Liver (tissue), 3 donors: ENCODE data around the gene GPA33.
A peak's percentile ranks its signal among the peaks of the same experiment; 100 is the strongest.

Experiments used
- EGR1 ChIP-seq, 2 donors: IDR thresholded peaks; 2 replicates each; pipeline ENCODE4 v1.6.1; 2016 to 2018; ENCODE audit warnings: antibody characterized with exemption in 2 of 2, low read depth in 2 of 2
- GABPA ChIP-seq, 2 donors: IDR thresholded peaks in 1 of 2; conservative IDR thresholded peaks in 1 of 2; 2 replicates each; pipeline ENCODE4 v1.6.1; 2016; ENCODE audit warnings: antibody characterized with exemption in 2 of 2, mild to moderate bottlenecking in 1 of 2, moderate library complexity in 1 of 2
- JUND ChIP-seq, 2 donors: IDR thresholded peaks; 2 replicates each; pipeline ENCODE4 v1.6.1; 2016; ENCODE audit warnings: antibody characterized with exemption in 2 of 2
- NR2F2 ChIP-seq: IDR thresholded peaks from 2 replicates; pipeline ENCODE4 v1.6.1; 2016; ENCODE audit warnings: antibody characterized with exemption
- RAD21 ChIP-seq, 2 donors: IDR thresholded peaks; 2 replicates each; pipeline ENCODE4 v1.6.1; 2016; ENCODE audit warnings: antibody characterized with exemption in 2 of 2, mild to moderate bottlenecking in 2 of 2
- SP1 ChIP-seq: IDR thresholded peaks from 2 replicates; pipeline ENCODE4 v1.6.1; 2018; ENCODE audit warnings: antibody characterized with exemption, mild to moderate bottlenecking
- TF ChIP-seq, protein P1 (sequence below): IDR thresholded peaks from 2 replicates; pipeline ENCODE4 v1.6.1; 2016; ENCODE audit warnings: antibody characterized with exemption
- TF ChIP-seq, protein P2 (sequence below): fragments of 150-350 bp; IDR thresholded peaks from 2 replicates; pipeline ENCODE4 v1.5.1; 2017; ENCODE audit warnings: improper control_type of control experiment, low read depth, low read length; ENCODE audit not compliant: missing input control
- TF ChIP-seq, protein P3 (sequence below): IDR thresholded peaks from 2 replicates; pipeline ENCODE4 v1.6.1; 2016; ENCODE audit warnings: antibody characterized with exemption, mild to moderate bottlenecking
- TF ChIP-seq, protein P4 (sequence below): IDR thresholded peaks from 2 replicates; pipeline ENCODE4 v1.6.1; 2016; ENCODE audit warnings: antibody characterized with exemption
- TF ChIP-seq, protein P5 (sequence below): IDR thresholded peaks from 2 replicates; pipeline ENCODE4 v1.6.1; 2016; ENCODE audit warnings: antibody characterized with exemption
- donor health status: healthy.
- donor health status: healthy.

DNA sequence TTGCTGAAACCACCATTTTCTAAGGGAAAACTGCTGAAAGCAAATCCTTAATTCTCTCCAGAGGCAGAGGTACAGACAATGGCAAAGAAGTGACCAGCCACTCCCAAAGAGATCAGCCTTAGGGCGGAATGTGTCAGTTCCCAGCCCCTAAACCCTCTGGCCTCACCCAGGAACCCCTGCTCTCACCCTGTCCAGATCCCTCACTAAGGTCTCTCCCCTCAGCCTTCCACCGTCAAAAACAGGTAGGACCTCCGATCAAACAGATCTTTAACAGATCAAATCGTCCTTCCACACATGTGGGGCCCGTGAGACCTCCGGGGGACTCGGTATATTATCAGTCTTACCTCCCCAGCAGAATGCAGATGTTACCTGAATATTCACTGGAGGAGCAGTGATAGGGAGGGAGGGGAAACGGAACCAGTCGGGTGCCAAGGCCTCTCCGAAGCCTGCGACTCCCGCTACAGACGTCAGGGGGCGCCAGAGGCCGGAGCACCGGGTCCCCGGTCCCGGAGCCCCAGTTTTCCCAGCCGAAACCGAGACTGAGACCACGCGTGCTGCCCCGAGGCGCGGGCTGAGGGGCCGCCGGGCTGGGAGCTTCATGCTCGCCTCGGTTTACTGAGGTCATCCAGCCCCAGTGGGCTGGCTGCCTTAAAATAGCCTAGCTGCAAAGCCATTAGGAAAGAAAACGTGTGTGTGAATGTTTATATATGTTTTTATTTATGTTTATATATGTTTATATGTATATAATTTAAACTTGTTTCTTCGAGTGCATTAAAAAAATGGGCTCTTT is 23.6 kb downstream of the GPA33 start:
- TF ChIP-seq, protein P1, sequence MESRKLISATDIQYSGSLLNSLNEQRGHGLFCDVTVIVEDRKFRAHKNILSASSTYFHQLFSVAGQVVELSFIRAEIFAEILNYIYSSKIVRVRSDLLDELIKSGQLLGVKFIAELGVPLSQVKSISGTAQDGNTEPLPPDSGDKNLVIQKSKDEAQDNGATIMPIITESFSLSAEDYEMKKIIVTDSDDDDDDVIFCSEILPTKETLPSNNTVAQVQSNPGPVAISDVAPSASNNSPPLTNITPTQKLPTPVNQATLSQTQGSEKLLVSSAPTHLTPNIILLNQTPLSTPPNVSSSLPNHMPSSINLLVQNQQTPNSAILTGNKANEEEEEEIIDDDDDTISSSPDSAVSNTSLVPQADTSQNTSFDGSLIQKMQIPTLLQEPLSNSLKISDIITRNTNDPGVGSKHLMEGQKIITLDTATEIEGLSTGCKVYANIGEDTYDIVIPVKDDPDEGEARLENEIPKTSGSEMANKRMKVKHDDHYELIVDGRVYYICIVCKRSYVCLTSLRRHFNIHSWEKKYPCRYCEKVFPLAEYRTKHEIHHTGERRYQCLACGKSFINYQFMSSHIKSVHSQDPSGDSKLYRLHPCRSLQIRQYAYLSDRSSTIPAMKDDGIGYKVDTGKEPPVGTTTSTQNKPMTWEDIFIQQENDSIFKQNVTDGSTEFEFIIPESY, result no peak
- TF ChIP-seq, protein P2, sequence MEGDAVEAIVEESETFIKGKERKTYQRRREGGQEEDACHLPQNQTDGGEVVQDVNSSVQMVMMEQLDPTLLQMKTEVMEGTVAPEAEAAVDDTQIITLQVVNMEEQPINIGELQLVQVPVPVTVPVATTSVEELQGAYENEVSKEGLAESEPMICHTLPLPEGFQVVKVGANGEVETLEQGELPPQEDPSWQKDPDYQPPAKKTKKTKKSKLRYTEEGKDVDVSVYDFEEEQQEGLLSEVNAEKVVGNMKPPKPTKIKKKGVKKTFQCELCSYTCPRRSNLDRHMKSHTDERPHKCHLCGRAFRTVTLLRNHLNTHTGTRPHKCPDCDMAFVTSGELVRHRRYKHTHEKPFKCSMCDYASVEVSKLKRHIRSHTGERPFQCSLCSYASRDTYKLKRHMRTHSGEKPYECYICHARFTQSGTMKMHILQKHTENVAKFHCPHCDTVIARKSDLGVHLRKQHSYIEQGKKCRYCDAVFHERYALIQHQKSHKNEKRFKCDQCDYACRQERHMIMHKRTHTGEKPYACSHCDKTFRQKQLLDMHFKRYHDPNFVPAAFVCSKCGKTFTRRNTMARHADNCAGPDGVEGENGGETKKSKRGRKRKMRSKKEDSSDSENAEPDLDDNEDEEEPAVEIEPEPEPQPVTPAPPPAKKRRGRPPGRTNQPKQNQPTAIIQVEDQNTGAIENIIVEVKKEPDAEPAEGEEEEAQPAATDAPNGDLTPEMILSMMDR, result peak; percentile 93
- peak; percentile 94 to 96 for TF ChIP-seq RAD21 (IDR thresholded peaks at IDR 0.05)
- no peak for TF ChIP-seq JUND (IDR thresholded peaks at IDR 0.05)
- TF ChIP-seq SP1, result no peak
- TF ChIP-seq, protein P3, sequence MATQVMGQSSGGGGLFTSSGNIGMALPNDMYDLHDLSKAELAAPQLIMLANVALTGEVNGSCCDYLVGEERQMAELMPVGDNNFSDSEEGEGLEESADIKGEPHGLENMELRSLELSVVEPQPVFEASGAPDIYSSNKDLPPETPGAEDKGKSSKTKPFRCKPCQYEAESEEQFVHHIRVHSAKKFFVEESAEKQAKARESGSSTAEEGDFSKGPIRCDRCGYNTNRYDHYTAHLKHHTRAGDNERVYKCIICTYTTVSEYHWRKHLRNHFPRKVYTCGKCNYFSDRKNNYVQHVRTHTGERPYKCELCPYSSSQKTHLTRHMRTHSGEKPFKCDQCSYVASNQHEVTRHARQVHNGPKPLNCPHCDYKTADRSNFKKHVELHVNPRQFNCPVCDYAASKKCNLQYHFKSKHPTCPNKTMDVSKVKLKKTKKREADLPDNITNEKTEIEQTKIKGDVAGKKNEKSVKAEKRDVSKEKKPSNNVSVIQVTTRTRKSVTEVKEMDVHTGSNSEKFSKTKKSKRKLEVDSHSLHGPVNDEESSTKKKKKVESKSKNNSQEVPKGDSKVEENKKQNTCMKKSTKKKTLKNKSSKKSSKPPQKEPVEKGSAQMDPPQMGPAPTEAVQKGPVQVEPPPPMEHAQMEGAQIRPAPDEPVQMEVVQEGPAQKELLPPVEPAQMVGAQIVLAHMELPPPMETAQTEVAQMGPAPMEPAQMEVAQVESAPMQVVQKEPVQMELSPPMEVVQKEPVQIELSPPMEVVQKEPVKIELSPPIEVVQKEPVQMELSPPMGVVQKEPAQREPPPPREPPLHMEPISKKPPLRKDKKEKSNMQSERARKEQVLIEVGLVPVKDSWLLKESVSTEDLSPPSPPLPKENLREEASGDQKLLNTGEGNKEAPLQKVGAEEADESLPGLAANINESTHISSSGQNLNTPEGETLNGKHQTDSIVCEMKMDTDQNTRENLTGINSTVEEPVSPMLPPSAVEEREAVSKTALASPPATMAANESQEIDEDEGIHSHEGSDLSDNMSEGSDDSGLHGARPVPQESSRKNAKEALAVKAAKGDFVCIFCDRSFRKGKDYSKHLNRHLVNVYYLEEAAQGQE, result no peak
- TF ChIP-seq, protein P4, sequence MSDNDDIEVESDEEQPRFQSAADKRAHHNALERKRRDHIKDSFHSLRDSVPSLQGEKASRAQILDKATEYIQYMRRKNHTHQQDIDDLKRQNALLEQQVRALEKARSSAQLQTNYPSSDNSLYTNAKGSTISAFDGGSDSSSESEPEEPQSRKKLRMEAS, result no peak
- TF ChIP-seq EGR1 (IDR thresholded peaks at IDR 0.05; ENCODE audit: low read depth in 2 of 2), result no peak
- TF ChIP-seq, protein P5, sequence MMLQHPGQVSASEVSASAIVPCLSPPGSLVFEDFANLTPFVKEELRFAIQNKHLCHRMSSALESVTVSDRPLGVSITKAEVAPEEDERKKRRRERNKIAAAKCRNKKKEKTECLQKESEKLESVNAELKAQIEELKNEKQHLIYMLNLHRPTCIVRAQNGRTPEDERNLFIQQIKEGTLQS, result no peak
- TF ChIP-seq GABPA (IDR thresholded peaks at IDR 0.05 in 1 of 2, conservative IDR thresholded peaks at IDR 0.05 in 1 of 2), result no peak
- TF ChIP-seq NR2F2, result no peak
